Activated naive CD8-positive, alpha-beta T cell (primary cell): Measurements from ENCODE around the gene GOSR2.

Source experiments
- H3K27ac Mint-ChIP-seq: one replicate; pipeline ENCODE4 v1.8.0; 2021; ENCODE audit warnings: mixed read lengths
- H3K27me3 Mint-ChIP-seq: one replicate; pipeline ENCODE4 v1.8.0; 2021; ENCODE audit warnings: mixed read lengths
- H3K36me3 Mint-ChIP-seq: one replicate; pipeline ENCODE4 v1.8.0; 2021; ENCODE audit warnings: mixed read lengths
- H3K4me1 Mint-ChIP-seq: one replicate; pipeline ENCODE4 v1.8.0; 2021; ENCODE audit warnings: low read depth, mixed read lengths
- H3K4me3 Mint-ChIP-seq: one replicate; pipeline ENCODE4 v1.8.0; 2021; ENCODE audit warnings: mild to moderate bottlenecking, mixed read lengths
- H3K9me3 Mint-ChIP-seq: one replicate; pipeline ENCODE4 v1.8.0; 2021; ENCODE audit warnings: low read depth, mixed read lengths

GOSR2 gene

GRCh38 chr17:46886310-46886663 lies 36.7 kb upstream of the GOSR2 start:
- no peaks in the 10 kb centered on the region for H3K4me1 Mint-ChIP-seq
- H3K9me3 Mint-ChIP-seq: no peaks in the 10 kb centered on the region
- H3K4me3 Mint-ChIP-seq: no peak overlapping the region
- H3K36me3 Mint-ChIP-seq: no peaks in the 10 kb centered on the region
- H3K27ac Mint-ChIP-seq: no peak overlapping the region
- H3K27me3 Mint-ChIP-seq: peaks cover 3% of the 10 kb centered on the region

- H3K36me3 Mint-ChIP-seq: no peaks in the 10 kb centered on the region
- no peak overlapping the region for H3K27ac Mint-ChIP-seq
- peaks cover 3% of the 10 kb centered on the region for H3K27me3 Mint-ChIP-seq
- H3K4me1 Mint-ChIP-seq: no peaks in the 10 kb centered on the region
- no peak overlapping the region for H3K4me3 Mint-ChIP-seq
- no peaks in the 10 kb centered on the region for H3K9me3 Mint-ChIP-seq
Measured at GRCh38 chr17:46887717-46888116, 35.2 kb upstream of the GOSR2 start.

GRCh38 chr17:46888727-46889126 lies 34.2 kb upstream of the GOSR2 start:
- H3K4me1 Mint-ChIP-seq: no peaks in the 10 kb centered on the region
- peaks cover 3% of the 10 kb centered on the region for H3K27me3 Mint-ChIP-seq
- H3K27ac Mint-ChIP-seq: no peak overlapping the region
- no peaks in the 10 kb centered on the region for H3K36me3 Mint-ChIP-seq
- H3K4me3 Mint-ChIP-seq: no peak overlapping the region
- H3K9me3 Mint-ChIP-seq: no peaks in the 10 kb centered on the region

GRCh38 chr17:46889519-46889918 lies 33.4 kb upstream of the GOSR2 start:
- H3K27me3 Mint-ChIP-seq: peaks cover 3% of the 10 kb centered on the region
- no peaks in the 10 kb centered on the region for H3K4me1 Mint-ChIP-seq
- no peak overlapping the region for H3K4me3 Mint-ChIP-seq
- no peaks in the 10 kb centered on the region for H3K9me3 Mint-ChIP-seq
- no peaks in the 10 kb centered on the region for H3K36me3 Mint-ChIP-seq
- no peak overlapping the region for H3K27ac Mint-ChIP-seq

- H3K9me3 Mint-ChIP-seq: no peaks in the 10 kb centered on the region
- peaks cover 3% of the 10 kb centered on the region for H3K27me3 Mint-ChIP-seq
- H3K4me3 Mint-ChIP-seq: no peak overlapping the region
- no peak overlapping the region for H3K27ac Mint-ChIP-seq
- H3K36me3 Mint-ChIP-seq: no peaks in the 10 kb centered on the region
- H3K4me1 Mint-ChIP-seq: no peaks in the 10 kb centered on the region
Measured at GRCh38 chr17:46889992-46890564, 32.9 kb upstream of the GOSR2 start.

- H3K36me3 Mint-ChIP-seq: no peaks in the 10 kb centered on the region
Measured at GRCh38 chr17:46890638-46891037, 32.3 kb upstream of the GOSR2 start.

GRCh38 chr17:46892192-46892703 lies 30.7 kb upstream of the GOSR2 start:
- Mint-ChIP-seq H3K36me3 (no peaks in the 10 kb centered on the region), H3K4me3 (no peak overlapping the region), H3K9me3 (no peaks in the 10 kb centered on the region), H3K27me3 (peaks cover 1% of the 10 kb centered on the region), H3K4me1 (no peaks in the 10 kb centered on the region), H3K27ac (no peak overlapping the region)

More at GRCh38 chr17:46890638-46891037, 32.3 kb upstream of the GOSR2 start:
- no peaks in the 10 kb centered on the region for H3K4me1 Mint-ChIP-seq
- no peaks in the 10 kb centered on the region for H3K9me3 Mint-ChIP-seq
- no peak overlapping the region for H3K27ac Mint-ChIP-seq
- H3K27me3 Mint-ChIP-seq: peaks cover 3% of the 10 kb centered on the region
- no peak overlapping the region for H3K4me3 Mint-ChIP-seq

GRCh38 chr17:46894024-46894423 lies 28.9 kb upstream of the GOSR2 start:
- Mint-ChIP-seq H3K4me1 (no peaks in the 10 kb centered on the region), H3K27me3 (peaks cover 1% of the 10 kb centered on the region), H3K27ac (no peak overlapping the region), H3K4me3 (no peak overlapping the region), H3K9me3 (no peaks in the 10 kb centered on the region), H3K36me3 (no peaks in the 10 kb centered on the region)

- Mint-ChIP-seq H3K4me1 (no peaks in the 10 kb centered on the region), H3K4me3 (no peak overlapping the region), H3K36me3 (no peaks in the 10 kb centered on the region), H3K27me3 (peaks cover 1% of the 10 kb centered on the region), H3K9me3 (no peaks in the 10 kb centered on the region), H3K27ac (no peak overlapping the region)
Measured at GRCh38 chr17:46894476-46895151, 28.3 kb upstream of the GOSR2 start.

GRCh38 chr17:46895171-46895570 lies 27.8 kb upstream of the GOSR2 start:
- no peaks in the 10 kb centered on the region for H3K36me3 Mint-ChIP-seq
- no peaks in the 10 kb centered on the region for H3K4me1 Mint-ChIP-seq
- no peak overlapping the region for H3K27ac Mint-ChIP-seq
- H3K27me3 Mint-ChIP-seq: peaks cover 1% of the 10 kb centered on the region
- H3K4me3 Mint-ChIP-seq: no peak overlapping the region
- no peaks in the 10 kb centered on the region for H3K9me3 Mint-ChIP-seq

GRCh38 chr17:46896991-46897390 lies 26.0 kb upstream of the GOSR2 start:
- no peaks in the 10 kb centered on the region for H3K9me3 Mint-ChIP-seq
- H3K27me3 Mint-ChIP-seq: peaks cover under 1% of the 10 kb centered on the region
- no peak overlapping the region for H3K4me3 Mint-ChIP-seq
- H3K27ac Mint-ChIP-seq: no peak overlapping the region
- H3K4me1 Mint-ChIP-seq: no peaks in the 10 kb centered on the region
- H3K36me3 Mint-ChIP-seq: no peaks in the 10 kb centered on the region

GRCh38 chr17:46898364-46898763 lies 24.6 kb upstream of the GOSR2 start:
- Mint-ChIP-seq H3K9me3 (no peaks in the 10 kb centered on the region), H3K27me3 (peaks cover 4% of the 10 kb centered on the region), H3K27ac (no peak overlapping the region), H3K4me1 (no peaks in the 10 kb centered on the region), H3K4me3 (no peak overlapping the region), H3K36me3 (no peaks in the 10 kb centered on the region)

GRCh38 chr17:46898860-46899259 lies 24.1 kb upstream of the GOSR2 start:
- Mint-ChIP-seq H3K36me3 (no peaks in the 10 kb centered on the region), H3K27me3 (peaks cover 4% of the 10 kb centered on the region), H3K27ac (no peak overlapping the region), H3K4me3 (no peak overlapping the region), H3K9me3 (no peaks in the 10 kb centered on the region), H3K4me1 (no peaks in the 10 kb centered on the region)

GRCh38 chr17:46901291-46901690 lies 21.7 kb upstream of the GOSR2 start:
- Mint-ChIP-seq H3K9me3 (no peaks in the 10 kb centered on the region), H3K27ac (no peak overlapping the region), H3K4me1 (peaks cover 2% of the 10 kb centered on the region), H3K36me3 (no peaks in the 10 kb centered on the region), H3K27me3 (peaks cover 6% of the 10 kb centered on the region), H3K4me3 (no peak overlapping the region)

GRCh38 chr17:46903762-46904672 lies 18.9 kb upstream of the GOSR2 start:
- Mint-ChIP-seq H3K9me3 (no peaks in the 10 kb centered on the region), H3K36me3 (no peaks in the 10 kb centered on the region), H3K4me1 (peaks cover 2% of the 10 kb centered on the region), H3K27me3 (peaks cover 7% of the 10 kb centered on the region), H3K27ac (no peak overlapping the region), H3K4me3 (no peak overlapping the region)
